Right lobe of liver (tissue), 4 donors: Measurements from ENCODE around the gene RHBG.

ENCODE experiments used
- POLR2A ChIP-seq: fragments of 450-650 bp; IDR thresholded peaks from one replicate; pipeline ENCODE4 v1.6.1; 2017; ENCODE audit warnings: antibody characterized with exemption, mild to moderate bottlenecking
- TF ChIP-seq, protein P1 (sequence below), 4 donors: fragments of 200-600 bp in 3 of 4; fragments of 450-650 bp in 1 of 4; IDR thresholded peaks; one replicate each; pipeline versions ENCODE4 v1.5.1 to v1.8.0; 2016 to 2022; ENCODE audit warnings: antibody characterized with exemption in 4 of 4, mild to moderate bottlenecking in 2 of 4
- donor health status: DM: no; HTN: no; CAD: no.
- donor health status: DM: no; HTN: no; CAD: no.
- donor health status: DM: no; HTN: yes; CAD: no.

- TF ChIP-seq, protein P1, sequence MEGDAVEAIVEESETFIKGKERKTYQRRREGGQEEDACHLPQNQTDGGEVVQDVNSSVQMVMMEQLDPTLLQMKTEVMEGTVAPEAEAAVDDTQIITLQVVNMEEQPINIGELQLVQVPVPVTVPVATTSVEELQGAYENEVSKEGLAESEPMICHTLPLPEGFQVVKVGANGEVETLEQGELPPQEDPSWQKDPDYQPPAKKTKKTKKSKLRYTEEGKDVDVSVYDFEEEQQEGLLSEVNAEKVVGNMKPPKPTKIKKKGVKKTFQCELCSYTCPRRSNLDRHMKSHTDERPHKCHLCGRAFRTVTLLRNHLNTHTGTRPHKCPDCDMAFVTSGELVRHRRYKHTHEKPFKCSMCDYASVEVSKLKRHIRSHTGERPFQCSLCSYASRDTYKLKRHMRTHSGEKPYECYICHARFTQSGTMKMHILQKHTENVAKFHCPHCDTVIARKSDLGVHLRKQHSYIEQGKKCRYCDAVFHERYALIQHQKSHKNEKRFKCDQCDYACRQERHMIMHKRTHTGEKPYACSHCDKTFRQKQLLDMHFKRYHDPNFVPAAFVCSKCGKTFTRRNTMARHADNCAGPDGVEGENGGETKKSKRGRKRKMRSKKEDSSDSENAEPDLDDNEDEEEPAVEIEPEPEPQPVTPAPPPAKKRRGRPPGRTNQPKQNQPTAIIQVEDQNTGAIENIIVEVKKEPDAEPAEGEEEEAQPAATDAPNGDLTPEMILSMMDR (IDR thresholded peaks at IDR 0.05), result no peak
- TF ChIP-seq POLR2A, result no peak
Observed at GRCh38 chr1:156337052-156337887, 31.7 kb upstream of the RHBG start.
